ENCODE measurements around the gene AP5S1.
"Not testable (repeated sequence)": the region's sequence is repeated elsewhere in the genome, so short reads cannot be mapped to it uniquely, and the experiment has no call there.

The AP5S1 gene

GRCh38 chr20:3820048-3820900 is at the start of gene AP5S1:
AP5S1 (plus strand) TSS chr20:3820547; CDS start chr20:3822118, 1,571 bp downstream.
- peak; percentile 80 to 88 for DNase-seq

GRCh38 chr20:3771552-3772058 is 48.7 kb upstream of the AP5S1 start:
- DNase-seq: no peak

GRCh38 chr20:3775457-3776108 is 44.8 kb upstream of the AP5S1 start:
- DNase-seq: no peak

- no peak for DNase-seq
Measured at GRCh38 chr20:3777381-3777715, 43.0 kb upstream of the AP5S1 start.

GRCh38 chr20:3777716-3778629 is 42.4 kb upstream of the AP5S1 start:
- peak; percentile 54 to 58 for DNase-seq

- DNase-seq: no peak
Measured at GRCh38 chr20:3778976-3779375, 41.4 kb upstream of the AP5S1 start.

GRCh38 chr20:3781153-3781910 is 39.0 kb upstream of the AP5S1 start, which contains the start of gene SPEF1:
SPEF1 (minus strand) TSS chr20:3781448; CDS start chr20:3781287, 161 bp downstream.
- DNase-seq: peak; percentile 92 to 97

- DNase-seq: no peak
Measured at GRCh38 chr20:3782597-3782996, 37.8 kb upstream of the AP5S1 start.

- DNase-seq: no peak
Measured at GRCh38 chr20:3783068-3783489, 37.3 kb upstream of the AP5S1 start.

GRCh38 chr20:3783511-3784195 is 36.7 kb upstream of the AP5S1 start:
- DNase-seq: no peak

- no peak for DNase-seq
Measured at GRCh38 chr20:3784216-3784853, 36.0 kb upstream of the AP5S1 start.

GRCh38 chr20:3784863-3785239 is 35.5 kb upstream of the AP5S1 start:
- no peak for DNase-seq

- no peak for DNase-seq
Measured at GRCh38 chr20:3785240-3786125, 34.9 kb upstream of the AP5S1 start.

GRCh38 chr20:3786126-3786484 is 34.2 kb upstream of the AP5S1 start:
- peak; percentile 21 to 42 for DNase-seq

GRCh38 chr20:3786665-3787323 is 33.6 kb upstream of the AP5S1 start, which contains the start of gene CENPB:
CENPB (minus strand) TSS chr20:3786740; CDS start chr20:3786483, 257 bp downstream.
- peak; percentile 70 to 72 for DNase-seq

GRCh38 chr20:3787324-3788014 is 32.9 kb upstream of the AP5S1 start:
- no peak for DNase-seq

GRCh38 chr20:3788685-3789155 is 31.6 kb upstream of the AP5S1 start:
- no peak for DNase-seq

- DNase-seq: not testable (repeated sequence)
Measured at GRCh38 chr20:3789201-3789600, 31.1 kb upstream of the AP5S1 start.

All from Kasumi-1 (cell line).